Epidermal melanocyte (primary cell): ENCODE results near the gene FGF12.

Source experiments
- DNase-seq: peaks from one replicate; pipeline ENCODE4 v3.0.0; 2011; ENCODE audit warnings: low spot score; ENCODE audit not compliant: insufficient read length

The FGF12 gene

DNA sequence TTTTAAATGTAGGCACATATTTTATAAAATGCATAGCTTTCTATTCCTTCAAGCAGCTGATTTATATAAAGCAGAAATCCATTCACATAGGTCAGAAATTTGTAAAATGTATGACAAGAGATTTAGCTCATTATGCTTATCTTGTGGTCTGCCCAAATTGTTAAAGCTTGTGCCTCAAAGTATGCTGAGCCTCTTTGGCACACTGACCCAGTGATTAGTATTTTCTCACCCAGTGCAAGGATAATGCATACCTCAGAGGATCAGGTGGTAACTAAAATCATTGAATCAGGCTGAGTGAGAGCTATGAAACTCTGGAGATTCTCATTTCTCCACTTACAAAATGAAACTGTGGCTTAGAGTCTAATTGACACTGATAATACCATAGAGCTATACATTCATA, 533.3 kb downstream of the FGF12 start:
- no peak for DNase-seq

DNA sequence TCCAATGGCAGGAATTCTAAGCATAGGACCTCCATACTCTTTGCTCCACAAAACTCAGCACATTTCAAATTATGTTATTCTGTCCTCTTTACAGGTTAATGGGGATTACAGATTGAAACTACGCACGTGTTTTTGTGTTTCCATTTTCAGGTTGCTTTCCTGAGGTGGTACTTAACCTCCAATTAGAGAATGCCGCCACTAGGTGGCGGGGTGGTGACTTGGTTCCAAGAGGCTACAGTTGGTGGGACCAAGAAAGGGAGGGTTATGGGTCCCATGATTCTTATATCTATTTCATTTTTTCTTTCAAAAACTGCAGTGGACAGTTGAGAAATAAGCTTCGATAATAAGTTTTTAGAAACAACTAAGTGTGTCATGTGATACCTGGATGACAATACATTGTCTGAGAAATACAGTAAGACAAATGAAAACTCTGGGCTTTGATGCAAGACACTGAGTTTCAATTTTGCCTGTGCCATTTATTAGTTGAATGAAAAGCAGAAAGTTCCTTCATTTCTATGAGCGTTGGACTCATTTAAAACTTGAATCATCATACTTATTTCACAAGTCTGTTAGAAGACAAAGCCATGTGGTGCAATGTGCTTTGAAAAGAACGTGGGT, 539.0 kb downstream of the FGF12 start:
- no peak for DNase-seq

DNA sequence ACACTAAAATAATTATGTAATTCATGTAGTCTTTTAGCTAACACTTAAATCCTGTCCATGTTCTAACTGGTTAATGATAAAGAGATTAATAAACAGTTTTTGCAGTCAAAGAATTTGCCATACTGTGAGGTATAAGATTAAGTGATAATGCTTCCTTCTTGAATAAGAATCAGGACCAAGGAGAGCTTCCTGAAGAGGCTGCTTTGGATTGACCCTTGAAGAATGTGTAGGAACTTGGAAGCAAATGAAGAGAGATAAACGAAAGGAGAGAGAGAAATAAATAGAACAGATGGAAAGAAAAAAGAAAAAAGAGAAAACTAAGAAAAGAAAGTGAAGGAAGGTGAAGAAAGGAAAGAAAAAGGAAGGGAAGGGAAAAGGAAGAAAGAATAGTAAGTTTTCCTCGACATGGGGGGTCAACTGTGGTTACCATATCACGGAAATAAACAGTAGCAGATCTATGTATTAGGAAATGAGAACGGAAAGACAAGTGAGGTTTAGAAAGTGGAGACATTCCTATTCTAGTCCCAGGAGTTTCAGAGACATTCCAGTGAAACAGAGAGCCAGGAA, 539.8 kb downstream of the FGF12 start:
- DNase-seq, result no peak

DNA sequence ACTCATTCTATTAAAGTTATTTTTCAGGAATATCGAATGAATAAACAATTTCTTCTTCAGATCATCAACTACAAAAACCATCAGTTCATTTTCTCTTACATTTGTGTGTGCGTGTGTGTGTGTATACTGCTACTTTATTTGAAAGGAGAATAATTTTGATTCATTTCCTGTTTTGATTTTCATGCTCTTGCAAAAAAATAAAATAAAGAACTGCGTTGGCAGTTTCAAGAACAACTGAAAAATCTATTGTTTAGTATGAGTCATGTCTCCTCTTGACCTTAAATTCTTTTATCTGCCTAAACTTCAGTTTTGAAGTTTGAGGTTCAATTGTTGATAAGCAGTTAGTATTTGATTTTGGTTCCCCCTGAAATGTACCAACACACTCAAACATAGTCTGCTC, 540.8 kb downstream of the FGF12 start:
- DNase-seq, result no peak

DNA sequence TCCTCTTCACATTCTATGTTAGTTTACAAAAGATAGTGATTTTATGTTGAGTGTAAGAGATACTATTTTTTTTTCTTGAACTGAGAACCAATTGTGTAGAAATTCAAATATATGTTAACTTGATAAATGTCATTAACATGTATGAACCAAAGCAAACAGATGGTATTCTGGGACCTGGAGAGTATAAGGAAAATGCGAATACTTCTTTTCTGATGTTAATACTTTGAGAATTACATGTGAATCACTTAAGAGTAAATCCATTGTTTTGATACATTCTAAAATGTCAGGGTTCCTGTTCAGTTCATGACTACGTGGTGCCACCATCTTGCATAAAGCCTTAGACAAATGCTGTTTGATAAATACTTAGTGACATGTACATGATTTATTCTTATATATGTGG, 541.3 kb downstream of the FGF12 start:
- no peak for DNase-seq

DNA sequence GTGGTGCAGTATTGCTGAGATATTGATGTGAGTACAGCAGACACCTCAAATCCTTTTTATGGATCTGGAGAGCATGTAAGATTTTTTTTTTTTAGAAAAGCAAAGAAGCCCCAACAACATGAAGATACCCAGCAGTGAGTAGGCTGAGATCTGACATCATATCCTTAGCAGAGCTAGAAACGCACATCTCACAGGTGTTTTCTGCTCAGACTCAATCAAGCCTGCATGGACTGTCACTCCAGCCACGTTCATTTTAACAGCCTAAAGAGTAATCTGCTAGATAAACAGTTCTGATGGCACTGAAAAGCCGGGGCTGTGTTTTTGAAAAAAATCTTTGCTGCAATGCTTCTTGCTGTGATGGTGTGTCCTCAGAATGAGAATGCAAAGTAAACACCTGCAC, 544.2 kb downstream of the FGF12 start:
- DNase-seq, result no peak

DNA sequence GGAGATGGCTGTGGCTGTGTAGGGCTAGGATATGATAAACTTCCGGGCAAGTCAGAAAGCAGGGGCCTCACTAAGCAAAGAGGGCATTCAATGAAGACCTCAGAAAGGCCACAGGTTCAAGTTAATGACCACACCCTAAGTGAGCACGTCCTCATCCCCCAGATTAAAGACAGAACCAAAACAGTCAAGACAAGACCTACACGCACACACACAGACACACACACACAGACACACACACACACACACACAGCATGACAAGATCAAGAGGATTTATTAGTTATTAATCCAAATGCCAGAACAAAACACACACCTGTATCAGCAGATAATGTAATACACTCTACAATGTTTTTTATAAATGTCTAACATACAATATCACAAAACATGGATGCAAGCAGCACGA, 546.2 kb downstream of the FGF12 start:
- DNase-seq, result no peak

DNA sequence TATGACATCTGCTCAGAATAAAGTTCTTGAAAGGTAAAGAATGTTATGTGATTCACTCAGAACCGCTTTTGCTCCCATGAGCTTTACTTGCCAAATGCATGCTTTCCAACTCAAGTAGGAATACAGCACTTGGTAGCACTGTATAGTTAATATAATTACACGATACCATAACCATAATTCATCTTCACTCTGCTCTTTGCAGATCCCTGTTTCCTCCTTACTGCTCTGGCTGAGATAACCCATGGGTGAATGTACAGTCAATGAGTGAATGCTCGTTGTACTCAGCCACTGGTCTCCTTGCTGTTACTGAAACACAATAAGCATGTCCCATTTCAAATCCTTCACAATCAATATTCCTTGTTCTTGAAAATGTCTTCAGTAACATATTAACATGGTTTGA, 550.0 kb downstream of the FGF12 start:
- no peak for DNase-seq

DNA sequence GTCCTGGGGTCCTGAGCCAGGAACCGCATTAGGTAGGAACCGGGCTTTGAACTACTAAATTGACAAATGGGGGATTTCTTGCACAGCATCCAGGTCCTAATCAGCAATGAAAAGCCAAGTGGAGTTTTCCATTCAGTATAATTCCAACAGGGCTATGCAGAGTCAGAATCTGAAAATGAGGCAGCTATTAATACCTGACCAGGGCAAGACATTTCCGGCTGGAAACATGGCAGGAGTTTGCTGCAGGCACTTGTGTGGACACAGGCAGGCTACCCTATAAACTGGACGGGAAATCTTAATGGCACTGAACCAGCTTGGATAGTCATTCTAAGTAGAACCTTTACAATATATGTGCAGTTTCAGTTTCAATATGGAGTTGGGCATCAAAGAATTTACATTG, 553.1 kb downstream of the FGF12 start:
- DNase-seq, result no peak

DNA sequence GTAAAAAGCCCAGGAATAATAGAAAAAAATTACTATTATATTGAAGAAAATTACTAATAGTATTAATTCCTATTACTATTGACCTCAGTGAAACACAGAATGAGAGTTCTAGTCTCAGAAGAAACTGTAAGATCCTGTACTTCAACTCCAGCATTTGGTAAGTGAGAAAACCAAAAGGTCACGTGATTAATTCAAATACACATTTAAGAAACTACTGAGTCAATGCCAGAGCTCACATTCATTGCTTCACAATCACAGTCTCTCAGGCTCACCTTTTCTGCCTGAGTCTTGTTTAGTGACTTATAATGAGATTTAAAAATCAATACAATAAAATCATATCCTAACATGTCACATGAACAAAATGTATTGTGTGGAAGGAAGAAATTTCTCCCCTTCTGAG, 556.1 kb downstream of the FGF12 start:
- no peak for DNase-seq

DNA sequence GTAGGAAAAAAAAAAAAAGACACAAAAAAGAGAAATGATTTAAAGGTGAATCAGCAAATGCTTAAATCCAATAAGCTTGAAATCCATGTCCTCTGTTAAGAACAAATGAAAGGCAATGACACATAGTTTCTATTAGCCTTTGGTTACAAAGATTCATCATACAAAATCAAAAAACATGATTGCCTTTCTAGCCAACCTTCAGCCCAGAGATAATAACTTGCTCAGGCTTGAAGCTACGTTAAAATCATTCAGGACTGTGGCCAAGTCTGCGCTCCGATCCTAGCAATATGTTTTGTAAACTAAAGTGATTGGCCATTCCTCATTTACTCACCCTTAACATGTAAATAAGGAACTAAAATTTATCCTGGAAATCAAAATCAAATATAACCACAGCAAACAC, 556.7 kb downstream of the FGF12 start:
- no peak for DNase-seq

DNA sequence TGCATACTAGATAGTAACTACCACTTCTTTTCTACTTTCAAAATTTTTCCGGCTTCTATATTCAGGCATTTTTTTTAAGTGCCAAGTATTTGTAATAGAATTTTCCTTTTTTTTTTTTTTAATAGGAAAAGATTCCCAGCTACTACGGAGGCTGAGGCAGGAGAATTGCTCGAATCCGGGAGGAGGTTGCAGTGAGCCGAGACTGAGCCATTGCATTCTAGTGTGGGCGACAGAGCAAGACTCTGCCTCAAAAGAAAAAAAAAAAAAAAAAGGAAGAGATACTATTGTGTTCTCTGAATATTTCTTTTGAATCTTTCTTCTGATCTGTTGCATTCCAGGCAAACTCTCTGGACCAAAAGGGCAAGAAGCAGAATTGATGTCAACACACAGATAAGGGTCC, 557.3 kb downstream of the FGF12 start:
- no peak for DNase-seq

DNA sequence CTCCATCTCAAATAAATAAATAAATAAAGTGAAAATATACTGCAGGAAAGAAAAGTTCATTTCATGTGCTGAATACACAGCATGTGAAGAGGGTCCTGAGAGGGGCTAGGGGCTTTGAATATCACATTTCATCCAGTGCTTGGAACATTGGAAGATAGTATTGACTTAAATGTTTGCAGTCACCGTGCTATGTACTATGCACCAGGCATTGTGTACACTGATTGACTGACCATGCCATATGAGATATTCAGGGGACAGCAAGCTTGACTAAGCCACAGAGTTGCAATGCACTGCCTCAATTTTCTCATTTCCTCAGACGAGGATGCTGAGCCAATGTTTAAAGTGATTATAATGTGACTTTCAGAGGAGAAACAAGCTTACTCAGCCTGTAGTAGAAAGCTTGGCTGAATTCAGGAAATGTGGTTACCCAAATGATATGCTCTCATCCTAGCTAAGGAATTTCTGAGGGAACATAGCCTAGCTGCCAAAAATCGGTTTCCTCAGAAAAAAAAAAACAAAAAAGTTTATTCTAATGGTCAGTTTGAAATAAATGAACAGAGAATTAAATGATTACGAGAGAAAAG, 557.9 kb downstream of the FGF12 start:
- no peak for DNase-seq

DNA sequence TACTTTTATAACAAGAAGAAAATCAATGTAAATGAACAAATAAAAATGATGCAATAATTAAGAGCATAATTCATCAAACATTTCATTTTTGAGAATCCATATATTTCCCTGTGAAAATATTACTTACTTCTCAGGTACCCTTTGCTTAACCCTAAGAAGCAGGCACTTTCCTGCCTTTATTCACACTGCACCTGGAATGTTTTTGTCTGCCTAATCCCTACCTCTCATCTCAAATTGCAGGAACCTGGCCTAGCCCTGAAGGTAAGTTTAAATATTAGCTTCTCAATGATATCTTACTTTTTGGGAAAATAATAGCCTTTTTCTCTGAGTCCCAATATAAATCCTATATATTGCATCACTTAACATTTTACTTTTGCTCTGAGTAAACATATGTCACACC, 559.1 kb downstream of the FGF12 start:
- no peak for DNase-seq

DNA sequence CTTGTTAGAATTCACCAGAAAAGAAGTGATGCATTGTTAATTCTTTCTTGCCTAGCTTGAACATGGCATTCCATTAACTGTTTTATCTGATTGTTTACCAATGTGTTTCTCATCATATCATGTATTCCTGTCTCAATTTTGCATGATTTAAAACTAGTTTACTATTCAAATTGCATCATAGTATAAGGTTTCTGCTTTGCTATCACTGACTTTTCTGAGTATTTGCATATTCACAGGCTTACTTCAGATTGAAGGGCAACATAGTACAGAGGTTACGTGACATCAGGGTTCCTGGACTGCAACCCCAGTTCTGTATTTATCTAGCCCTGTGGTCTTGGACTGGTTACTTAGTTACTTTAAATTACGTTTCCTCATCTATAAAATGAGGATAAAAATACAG, 561.8 kb downstream of the FGF12 start:
- DNase-seq, result no peak

DNA sequence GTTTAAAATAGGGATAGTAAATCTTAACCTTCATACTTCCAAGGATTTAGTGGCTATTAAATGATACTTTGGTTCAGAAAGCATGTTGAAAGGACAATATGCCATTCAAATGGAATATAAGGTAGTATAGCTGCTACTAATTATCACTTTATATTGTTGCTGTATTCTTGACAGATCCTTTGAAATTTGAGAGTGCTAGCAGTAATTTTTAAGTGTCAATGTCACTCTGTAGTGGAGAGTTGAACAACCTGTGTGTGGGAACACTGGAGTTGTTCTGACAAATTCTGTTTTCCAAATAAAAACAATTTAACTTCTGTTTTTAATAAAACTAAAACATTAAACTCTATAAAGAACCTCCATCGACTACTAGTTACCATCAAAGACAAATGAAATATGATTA, 565.7 kb downstream of the FGF12 start:
- no peak for DNase-seq

DNA sequence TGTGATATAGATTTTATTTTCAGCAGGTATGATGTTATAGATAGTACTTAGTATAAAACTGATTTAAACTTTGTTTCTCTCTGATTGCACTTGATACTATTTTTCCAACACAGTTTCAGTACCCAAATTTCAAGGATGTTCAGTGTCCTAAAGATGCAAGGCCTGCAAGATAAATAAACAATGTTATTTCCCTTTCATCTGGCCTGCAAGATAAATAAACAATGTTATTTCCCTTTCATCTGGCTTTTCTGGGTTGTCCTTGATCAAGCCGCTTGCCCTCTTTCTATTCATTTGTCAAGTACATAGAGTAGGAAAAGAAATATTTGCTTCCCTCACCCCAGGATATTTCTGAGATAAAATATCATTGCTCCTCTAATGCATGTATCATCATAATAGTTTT, 571.0 kb downstream of the FGF12 start:
- DNase-seq, result no peak

DNA sequence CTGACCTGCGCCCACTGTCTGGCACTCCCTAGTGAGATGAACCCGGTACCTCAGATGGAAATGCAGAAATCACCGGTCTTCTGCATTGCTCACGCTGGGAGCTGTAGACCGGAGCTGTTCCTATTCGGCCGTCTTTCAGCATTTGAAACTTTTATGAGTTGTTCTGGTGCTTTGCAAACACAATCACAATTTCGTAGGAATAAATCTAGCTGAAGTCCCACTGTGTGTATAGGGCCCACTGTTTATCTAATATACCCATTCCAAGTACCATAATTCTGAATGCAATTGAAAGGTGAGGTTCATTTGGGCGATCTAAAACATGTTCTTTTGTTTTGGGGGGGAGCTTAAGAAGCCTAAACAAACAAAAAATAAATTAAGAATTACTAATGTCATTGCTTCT, 572.1 kb downstream of the FGF12 start:
- no peak for DNase-seq

DNA sequence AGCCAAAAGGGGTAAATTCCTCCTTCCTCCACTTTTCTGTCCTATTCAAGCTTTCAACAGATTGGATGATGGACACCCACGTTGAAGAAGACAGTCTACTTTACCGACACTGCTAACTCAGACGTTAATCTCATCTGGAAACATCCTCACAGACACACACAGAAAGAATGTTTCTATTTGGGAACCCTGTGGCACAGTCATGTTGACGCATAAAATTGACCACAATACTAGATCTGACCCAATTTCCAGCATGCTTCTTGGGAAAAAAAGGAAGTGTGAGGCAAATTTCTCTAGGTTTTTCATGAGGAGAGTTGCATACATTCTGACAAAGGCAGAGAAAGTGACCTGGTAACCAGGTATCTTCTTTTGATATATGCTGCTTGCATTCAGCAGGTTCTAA, 594.1 kb downstream of the FGF12 start:
- no peak for DNase-seq

DNA sequence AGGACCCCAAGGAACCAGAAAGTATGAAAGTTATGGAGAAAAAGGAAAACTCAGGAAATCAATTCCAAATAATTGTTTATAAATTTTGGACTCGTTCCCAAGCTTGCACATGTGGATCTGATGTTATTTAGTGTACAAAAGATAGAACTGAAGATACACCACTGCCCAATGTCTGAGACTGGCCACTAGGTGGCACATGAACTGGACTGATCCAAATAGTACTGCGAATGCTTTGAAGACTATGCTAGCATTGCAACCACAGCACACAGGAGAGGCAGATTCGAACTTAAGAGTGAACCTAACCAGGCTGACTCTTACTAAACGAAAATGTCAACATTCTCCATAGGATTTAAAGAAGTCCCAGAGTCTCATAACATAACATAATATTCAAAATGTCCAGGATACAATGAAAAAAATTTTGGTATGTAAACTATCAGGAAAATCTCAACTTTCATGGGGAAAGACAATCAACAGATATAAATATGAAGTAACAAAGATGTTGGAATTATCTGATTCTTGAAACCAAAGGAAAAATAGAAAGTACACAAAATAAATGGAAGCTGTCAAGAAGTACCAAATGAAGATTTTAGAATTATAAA, 596.7 kb downstream of the FGF12 start:
- DNase-seq, result peak; percentile 19

DNA sequence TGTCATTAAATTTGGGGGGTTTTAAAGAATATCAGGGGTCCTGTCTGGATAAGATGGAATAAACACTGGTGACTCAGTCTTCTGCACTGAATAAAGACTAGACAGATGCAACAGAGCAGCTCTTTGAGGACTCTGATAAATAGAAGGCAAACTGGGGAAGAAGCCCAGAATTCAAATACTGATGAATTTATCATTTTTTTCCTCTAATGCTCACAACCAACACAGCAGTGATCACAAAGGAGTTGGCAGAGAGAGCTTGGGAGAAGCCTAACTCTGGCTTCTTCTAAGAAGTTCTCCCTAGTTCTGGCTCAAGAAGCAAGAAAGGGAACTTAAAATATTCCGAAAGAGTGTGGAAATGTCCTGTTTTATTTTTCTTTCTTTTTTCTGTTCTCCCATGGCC, 597.8 kb downstream of the FGF12 start:
- DNase-seq, result no peak

DNA sequence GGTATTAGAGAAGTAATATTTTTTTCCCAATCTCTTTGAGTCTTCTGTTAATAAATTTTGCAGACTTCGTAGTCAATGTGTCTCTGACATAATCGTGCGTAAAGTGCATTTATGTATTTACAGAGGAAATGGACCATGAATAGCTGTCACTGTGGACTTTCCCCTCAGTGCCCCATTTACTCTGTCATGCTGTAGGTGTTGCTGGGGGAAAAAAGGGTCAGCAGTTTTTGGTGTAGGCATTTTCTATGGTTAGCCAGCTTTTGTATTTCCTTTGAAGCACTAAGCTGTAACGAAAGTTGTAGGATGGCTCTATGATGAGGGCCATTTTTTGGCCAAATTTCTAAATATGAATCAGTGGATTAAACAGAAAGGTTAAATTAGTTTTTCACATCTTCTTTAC, 598.4 kb downstream of the FGF12 start:
- no peak for DNase-seq

DNA sequence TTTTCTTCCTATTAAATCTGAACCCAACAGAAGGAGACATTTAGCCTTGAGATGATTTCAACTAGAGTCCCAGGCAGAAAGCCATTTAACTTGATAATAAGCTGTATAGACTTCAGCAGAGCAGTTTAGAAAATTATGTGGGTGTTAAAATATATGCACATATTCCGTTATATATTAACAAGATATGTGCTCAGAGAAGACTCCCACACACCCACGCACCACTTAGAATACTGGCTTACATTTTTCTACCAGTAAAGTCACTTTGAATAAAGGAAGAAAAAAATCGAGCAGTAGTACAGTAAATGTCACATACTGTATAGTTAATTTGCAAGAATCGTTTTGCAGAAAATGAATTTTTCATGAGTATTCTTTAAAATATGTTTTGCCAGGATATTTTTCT, 599.3 kb downstream of the FGF12 start:
- no peak for DNase-seq
